ENCODE results near the gene SAT2.
"Not testable (repeated sequence)": the region's sequence is repeated elsewhere in the genome, so short reads cannot be mapped to it uniquely, and the experiment has no call there.

The SAT2 gene

GRCh38 chr17:7627250-7628121, at the start of gene SAT2:
Gene SAT2 (minus strand): TSS chr17:7627821. CDS start chr17:7627635, 186 bp downstream.
- DNase-seq = peak; percentile 93

GRCh38 chr17:7676533-7676932, 48.9 kb upstream of the SAT2 start:
- DNase-seq = no peak

- no peak for DNase-seq
These were observed 47.3 kb upstream of the SAT2 start for GRCh38 chr17:7674934-7675333.

- peak; percentile 70 for DNase-seq
These were observed 45.6 kb upstream of the SAT2 start for GRCh38 chr17:7673239-7673638.

- no peak for DNase-seq
These were observed 40.9 kb upstream of the SAT2 start for GRCh38 chr17:7668482-7668881.

GRCh38 chr17:7667656-7668406, 40.2 kb upstream of the SAT2 start:
- DNase-seq = no peak

- DNase-seq = no peak
These were observed 29.5 kb upstream of the SAT2 start for GRCh38 chr17:7656958-7657609.

- no peak for DNase-seq
These were observed 27.9 kb upstream of the SAT2 start for GRCh38 chr17:7655541-7655840.

GRCh38 chr17:7654832-7655540, 27.4 kb upstream of the SAT2 start:
- DNase-seq = no peak

GRCh38 chr17:7652388-7653356, 25.1 kb upstream of the SAT2 start:
- no peak for DNase-seq

GRCh38 chr17:7651665-7652387, 24.2 kb upstream of the SAT2 start:
- DNase-seq = no peak

- DNase-seq = peak; percentile 62
These were observed 23.6 kb upstream of the SAT2 start for GRCh38 chr17:7651097-7651664.

GRCh38 chr17:7650509-7651096, 23.0 kb upstream of the SAT2 start, which contains the start of gene ATP1B2:
Gene ATP1B2 (plus strand): TSS chr17:7650926. CDS start chr17:7651519, 593 bp downstream.
- peak; percentile 89 for DNase-seq

- no peak for DNase-seq
These were observed 19.4 kb upstream of the SAT2 start for GRCh38 chr17:7647018-7647417.

- DNase-seq = no peak
These were observed 18.8 kb upstream of the SAT2 start for GRCh38 chr17:7646457-7646856.

GRCh38 chr17:7644775-7645174, 17.2 kb upstream of the SAT2 start:
- DNase-seq = no peak

GRCh38 chr17:7641635-7642034, 14.0 kb upstream of the SAT2 start:
- DNase-seq = not testable (repeated sequence)

GRCh38 chr17:7640783-7641182, 13.2 kb upstream of the SAT2 start:
- no peak for DNase-seq

- no peak for DNase-seq
These were observed 8.5 kb upstream of the SAT2 start for GRCh38 chr17:7636163-7636562.

GRCh38 chr17:7634384-7634783, 6.8 kb upstream of the SAT2 start:
- no peak for DNase-seq
